HG02642 (cell line): Measurements from ENCODE around the gene PRAMEF17.
"Not testable (repeated sequence)": the region's sequence is repeated elsewhere in the genome, so short reads cannot be mapped to it uniquely, and the experiment has no call there.

Experiments used
- ATAC-seq: cut with Tn5 transposase; IDR thresholded peaks from one replicate; pipeline ENCODE4 v1.9.1; 2021; ENCODE audit warnings: mild to moderate bottlenecking; ENCODE audit not compliant: unreplicated experiment, poor library complexity

Gene PRAMEF17

GRCh38 chr1:13439104-13439783, 49.8 kb downstream of the PRAMEF17 start:
- ATAC-seq: not testable (repeated sequence)
